SIG-M5 (cell line): ENCODE results near the gene PAM16.

ENCODE experiments used
- DNase-seq: peaks from one replicate; lab custom pipeline; 2025; lab: John Stamatoyannopoulos, UW

Gene PAM16

GRCh38 chr16:4383591-4384444 is 32.7 kb upstream of the PAM16 start:
- DNase-seq, result no peak

- no peak for DNase-seq
Measured at GRCh38 chr16:4382795-4383357, 31.8 kb upstream of the PAM16 start.

DNA sequence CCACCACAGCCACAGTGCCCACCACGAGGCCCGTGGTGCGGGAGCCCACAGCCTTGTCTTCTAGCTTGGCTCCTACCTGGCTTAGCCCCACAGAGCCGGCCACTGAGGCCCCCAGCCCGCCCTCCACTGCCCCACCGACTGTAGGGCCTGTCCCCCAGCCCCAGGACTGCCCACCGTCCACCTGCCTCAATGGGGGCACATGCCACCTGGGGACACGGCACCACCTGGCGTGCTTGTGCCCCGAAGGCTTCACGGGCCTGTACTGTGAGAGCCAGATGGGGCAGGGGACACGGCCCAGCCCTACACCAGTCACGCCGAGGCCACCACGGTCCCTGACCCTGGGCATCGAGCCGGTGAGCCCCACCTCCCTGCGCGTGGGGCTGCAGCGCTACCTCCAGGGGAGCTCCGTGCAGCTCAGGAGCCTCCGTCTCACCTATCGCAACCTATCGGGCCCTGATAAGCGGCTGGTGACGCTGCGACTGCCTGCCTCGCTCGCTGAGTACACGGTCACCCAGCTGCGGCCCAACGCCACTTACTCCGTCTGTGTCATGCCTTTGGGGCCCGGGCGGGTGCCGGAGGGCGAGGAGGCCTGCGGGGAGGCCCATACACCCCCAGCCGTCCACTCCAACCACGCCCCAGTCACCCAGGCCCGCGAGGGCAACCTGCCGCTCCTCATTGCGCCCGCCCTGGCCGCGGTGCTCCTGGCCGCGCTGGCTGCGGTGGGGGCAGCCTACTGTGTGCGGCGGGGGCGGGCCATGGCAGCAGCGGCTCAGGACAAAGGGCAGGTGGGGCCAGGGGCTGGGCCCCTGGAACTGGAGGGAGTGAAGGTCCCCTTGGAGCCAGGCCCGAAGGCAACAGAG is 31.0 kb upstream of the PAM16 start:
- no peak for DNase-seq

GRCh38 chr16:4381072-4381934 is 30.2 kb upstream of the PAM16 start:
- DNase-seq, result no peak

- DNase-seq, result no peak
Measured at GRCh38 chr16:4380119-4381063, 29.3 kb upstream of the PAM16 start.

DNA sequence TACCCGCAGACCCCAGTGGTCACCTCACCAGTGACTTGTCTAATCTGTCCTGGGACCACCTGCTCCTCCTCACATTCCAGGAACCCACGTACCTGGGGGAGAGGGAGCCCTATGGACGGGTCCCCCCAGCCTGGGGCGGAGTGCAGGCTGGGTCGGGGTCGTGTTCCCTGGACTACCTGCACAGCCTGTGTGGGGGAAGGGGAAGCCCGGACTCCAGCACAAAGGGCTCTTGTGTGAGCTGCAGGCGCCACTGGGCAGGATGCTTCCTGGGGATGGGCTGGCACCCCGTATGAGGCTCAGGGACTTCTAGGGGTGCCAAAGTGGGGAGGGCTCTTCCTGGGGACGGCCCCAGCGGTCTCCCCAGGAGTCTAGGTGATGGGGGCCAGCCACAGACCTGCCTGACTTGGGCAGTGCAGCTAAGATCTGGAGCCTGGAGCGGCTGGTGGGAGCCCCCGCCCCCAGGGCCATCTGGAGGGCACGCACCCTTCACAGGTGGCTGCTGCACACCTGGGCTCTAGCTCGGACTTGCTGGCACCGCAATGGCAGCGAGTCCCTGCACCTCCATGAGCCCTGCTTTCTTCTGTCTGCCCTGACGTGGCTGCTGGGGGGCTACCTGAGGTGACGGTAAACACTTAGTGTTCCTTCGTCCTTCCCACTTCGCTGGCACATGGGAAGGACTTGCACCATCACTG is 28.0 kb upstream of the PAM16 start:
- DNase-seq, result no peak

DNA sequence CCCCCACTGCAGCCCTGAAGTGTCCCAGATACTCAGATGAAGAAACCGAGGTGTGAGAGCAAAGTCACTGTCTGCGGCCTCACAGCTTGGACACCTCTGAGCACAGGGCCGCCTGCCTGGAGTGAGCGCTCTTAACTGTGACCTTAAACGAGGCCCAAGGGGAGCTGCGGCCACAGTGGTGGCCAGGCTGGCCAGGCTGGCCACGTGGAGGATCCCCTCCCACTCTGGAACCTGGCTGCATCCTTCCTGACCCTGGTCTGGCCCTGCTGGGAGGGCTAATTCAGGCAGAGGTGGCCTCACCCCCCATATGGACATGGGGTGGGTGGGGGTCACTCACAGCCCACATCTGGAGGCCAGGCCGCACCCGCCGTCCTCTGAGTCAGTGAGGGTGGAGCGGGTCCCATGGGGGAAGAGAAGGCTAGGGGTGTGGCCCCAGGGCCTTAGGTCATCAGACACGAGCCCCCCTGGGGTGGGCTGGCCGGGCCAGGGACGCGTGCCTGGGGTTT is 27.1 kb upstream of the PAM16 start:
- DNase-seq, result no peak

DNA sequence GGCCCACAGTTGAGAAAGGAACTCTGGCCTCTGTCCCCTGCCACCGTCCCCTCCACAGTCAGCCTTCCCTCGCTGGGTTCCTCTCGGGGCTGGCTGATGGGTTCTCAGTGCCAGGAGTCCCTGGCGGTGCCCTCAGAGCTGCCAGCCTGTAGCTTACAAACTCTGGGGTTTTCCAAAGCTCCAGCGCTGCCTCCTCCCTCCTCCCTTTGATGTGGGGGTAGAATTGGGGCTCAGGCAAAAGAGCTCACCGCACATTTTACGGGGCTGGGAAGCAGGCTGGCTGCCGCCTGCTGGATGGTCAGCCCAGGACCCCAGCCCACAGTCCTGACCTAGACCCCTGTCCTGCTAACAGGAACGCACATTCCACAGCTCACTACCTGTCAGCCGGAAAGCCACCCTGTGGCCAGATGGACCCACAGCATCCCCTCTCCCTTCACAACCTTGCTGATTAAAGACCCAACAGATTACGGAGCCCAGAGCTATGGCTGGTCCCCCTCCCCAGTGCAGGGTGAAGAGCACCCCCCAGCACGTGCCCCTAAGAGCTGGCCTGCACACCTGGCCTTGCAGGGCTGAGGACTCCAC is 26.5 kb upstream of the PAM16 start:
- DNase-seq, result no peak

GRCh38 chr16:4376893-4377572 is 25.9 kb upstream of the PAM16 start:
- DNase-seq, result no peak

DNA sequence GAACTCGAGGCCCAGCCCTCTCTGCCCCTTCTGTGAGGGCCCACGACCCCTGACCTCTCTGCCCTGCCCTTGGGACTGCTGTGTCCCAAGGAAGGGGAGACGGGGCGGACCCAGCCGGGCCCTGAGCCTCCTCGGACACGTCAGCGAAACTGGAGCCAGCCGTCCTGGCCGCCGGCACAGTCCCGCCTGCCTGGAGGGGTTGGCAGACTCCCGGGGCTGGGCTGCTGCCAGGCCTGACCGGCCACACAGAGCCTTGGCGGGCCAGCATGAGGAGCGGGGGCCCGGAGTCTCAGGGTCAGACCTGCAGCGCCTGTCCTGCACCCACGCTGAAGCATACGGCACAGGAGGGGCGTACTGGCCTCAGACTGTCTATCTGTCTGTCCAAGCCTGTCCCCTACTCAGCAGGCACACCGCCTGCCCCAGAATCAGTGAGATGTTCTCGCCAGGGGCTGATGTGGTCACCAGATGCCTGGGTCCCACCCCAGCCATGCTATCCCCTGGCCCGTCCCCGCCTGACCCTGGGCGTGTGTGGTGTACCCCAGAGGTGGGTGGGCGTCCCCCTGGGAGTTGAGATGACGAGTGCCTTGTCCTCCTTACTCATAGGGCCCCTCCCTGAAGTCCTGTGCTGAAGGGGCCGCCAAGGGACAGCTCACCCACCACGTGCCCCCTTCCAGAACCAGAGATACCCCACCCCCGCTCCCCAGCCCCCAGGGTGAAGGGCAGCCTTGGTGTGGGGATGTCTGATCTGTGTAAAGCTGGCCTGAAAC is 25.2 kb upstream of the PAM16 start:
- no peak for DNase-seq

- DNase-seq, result no peak
Measured at GRCh38 chr16:4375717-4376116, 24.6 kb upstream of the PAM16 start.

DNA sequence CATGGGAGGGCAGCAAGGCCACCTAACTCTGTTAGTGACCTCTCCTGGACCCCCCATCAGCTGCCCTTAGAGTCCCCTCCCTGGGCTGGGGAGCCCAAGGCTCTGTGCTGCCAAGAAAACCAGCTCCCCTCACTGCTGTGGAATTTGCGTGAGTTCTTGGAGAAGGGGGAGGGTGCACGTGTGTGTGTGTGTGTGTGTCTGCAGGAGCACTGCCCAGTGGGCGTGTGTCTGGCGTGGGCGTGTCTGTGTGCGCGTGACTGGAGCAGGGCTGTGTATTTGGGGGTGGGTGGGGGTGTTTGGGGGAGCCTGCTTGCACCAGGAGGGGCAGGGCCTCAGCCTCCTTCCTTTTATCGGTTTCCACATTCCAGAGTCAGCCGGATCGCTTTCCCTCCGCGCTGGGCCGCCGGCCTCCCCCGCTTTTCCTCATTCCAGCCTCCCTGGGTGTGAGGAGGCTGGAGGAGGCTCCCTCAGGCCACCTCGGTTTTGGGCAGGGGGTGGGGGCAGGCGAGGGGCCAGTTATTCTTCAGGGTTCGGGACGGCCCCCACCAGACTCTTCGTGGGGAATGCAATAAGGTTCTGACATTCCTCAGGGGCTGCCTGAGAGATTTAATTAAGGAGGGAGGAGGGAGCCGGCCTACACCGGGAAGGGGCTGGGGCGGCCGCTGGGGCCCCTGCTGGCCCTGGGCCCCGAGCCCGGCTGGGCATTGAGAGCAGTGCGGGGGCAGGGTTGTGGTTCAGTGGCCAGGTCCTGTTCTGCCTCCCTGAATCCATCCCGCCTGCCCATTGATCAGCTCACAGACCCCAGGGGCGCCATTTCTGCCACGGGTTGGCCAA is 23.0 kb upstream of the PAM16 start:
- DNase-seq, result no peak

- no peak for DNase-seq
Measured at GRCh38 chr16:4373356-4373908, 22.3 kb upstream of the PAM16 start.

DNA sequence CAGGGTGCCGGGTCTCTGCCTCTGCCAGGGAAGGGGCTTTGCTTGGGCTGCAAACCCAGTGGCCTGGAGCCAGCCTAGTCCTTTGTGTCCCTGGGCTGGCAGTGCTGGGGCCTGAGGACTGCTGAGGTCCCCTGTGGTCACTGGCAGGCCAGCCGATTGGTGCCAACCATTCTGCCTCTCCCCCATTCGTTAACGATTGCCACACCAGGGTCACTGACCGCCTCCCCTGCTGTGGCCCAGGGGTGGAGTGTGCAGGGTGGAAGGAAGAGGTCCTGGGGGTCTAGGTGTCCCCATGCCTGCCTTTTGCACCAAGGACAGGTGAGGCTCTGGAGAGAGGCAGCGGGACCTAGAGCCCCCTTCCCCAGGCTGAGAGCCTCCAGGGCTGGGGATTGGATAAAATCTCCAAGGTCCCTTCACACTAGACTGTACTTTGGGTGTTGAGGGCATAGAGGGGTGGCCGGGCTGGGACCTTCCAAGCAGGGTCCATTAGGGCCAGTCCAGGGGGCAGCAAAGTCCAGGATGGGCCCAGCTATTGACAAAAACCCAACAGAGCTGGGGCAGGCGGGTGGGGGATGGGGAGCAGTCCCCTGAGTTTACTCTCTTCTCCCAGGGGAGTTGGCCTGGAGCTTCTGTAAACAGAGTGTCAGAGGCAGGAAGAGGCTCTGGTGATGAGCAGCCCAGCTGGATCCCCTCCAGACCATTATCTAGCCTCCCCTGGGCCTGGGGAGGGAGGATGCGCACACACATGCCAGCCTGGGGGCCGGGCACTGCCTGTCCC is 21.6 kb upstream of the PAM16 start:
- no peak for DNase-seq

- DNase-seq, result no peak
Measured at GRCh38 chr16:4372001-4372577, 21.0 kb upstream of the PAM16 start.
